HepG2 (cell line): Measurements from ENCODE around the gene SIK3. TPM values are rescaled to one million over a fixed set of nuclear protein-coding genes. Genes with fewer than 3 reads are reported as not detected.
A peak's percentile ranks its signal among the peaks of the same experiment; 100 is the strongest.

Experiments
- ATAC-seq: fragments of 200-7000 bp; cut with Tn5 transposase; 3 replicates; pipeline ENCODE4 v1.9.1; 2020; ENCODE audit warnings: mild to moderate bottlenecking, moderate library complexity
- BruUV-seq: library from RNA; stranded (reverse); fragments of 400-500 nt; replicated peaks from 2 replicates; lab custom pipeline; 2021; lab: Mats Ljungman, UMichigan
- CTCF ChIA-PET: fragments of 300-600 bp; formaldehyde crosslinking; extraction: SDS; loops from one replicate; lab custom pipeline; 2021; ENCODE audit warnings: low total read pairs, inconsistent platforms, low intra/inter-chr PET ratio; lab: Yijun Ruan, JAX
- POLR2A ChIA-PET: fragments of 350-600 bp; sonication (Branson Sonifier 250); formaldehyde crosslinking; loops from one replicate; lab custom pipeline; 2020; ENCODE audit warnings: antibody characterized with exemption, inconsistent platforms; lab: Yijun Ruan, JAX
- DNase-seq: peaks from one replicate; pipeline ENCODE4 v3.0.0-alpha.2; 2015; ENCODE audit warnings: low spot score
- FAIRE-seq: peaks from 3 replicates; lab custom pipeline; 2011; peaks lifted over from hg19 to GRCh38; lab: Jason Lieb, UNC
- H2AFZ ChIP-seq: one replicate; pipeline ENCODE4 v1.6.1; 2011; ENCODE audit warnings: low read length, inconsistent platforms
- H3K27ac ChIP-seq: fragments of 300-600 bp; 3 replicates; pipeline ENCODE4 v1.8.0; 2011; ENCODE audit warnings: mixed run types, mild to moderate bottlenecking, mixed read lengths, low read length, inconsistent platforms; ENCODE audit not compliant: insufficient read depth; ENCODE audit errors: extremely low read length
- H3K27me3 ChIP-seq, 2 experiments: fragments of 200-600 bp in 1 of 2; 2 replicates in 1 of 2; 3 replicates in 1 of 2; pipeline versions ENCODE4 v1.6.0 to v1.8.0; 2011; ENCODE audit warnings: low read length in 2 of 2, mild to moderate bottlenecking in 2 of 2, moderate library complexity in 2 of 2, inconsistent platforms in 1 of 2; ENCODE audit not compliant: insufficient read depth in 2 of 2, control insufficient read depth in 1 of 2
- H3K36me3 ChIP-seq, 2 experiments: fragments of 200-600 bp in 1 of 2; replicated peaks in 1 of 2; 2 replicates in 1 of 2; 3 replicates in 1 of 2; pipeline versions ENCODE4 v1.5.1 to v1.8.0; 2011; ENCODE audit warnings: low read length in 2 of 2, inconsistent platforms in 1 of 2; ENCODE audit not compliant: insufficient read depth in 2 of 2, control insufficient read depth in 1 of 2
- H3K4me1 ChIP-seq: 2 replicates; pipeline ENCODE4 v1.5.1; 2012; ENCODE audit warnings: low read length, inconsistent platforms; ENCODE audit not compliant: insufficient read depth
- H3K4me2 ChIP-seq: 2 replicates; pipeline ENCODE4 v1.6.0; 2011; ENCODE audit warnings: low read depth, low read length, inconsistent platforms
- H3K4me3 ChIP-seq, 3 experiments: fragments of 200-600 bp in 1 of 3; sonication (generic), shearing (Covaris generic) in 1 of 3; replicated peaks in 1 of 3; 2 replicates each; pipeline ENCODE4 v1.5.1; 2011 to 2016; ENCODE audit warnings: low read length in 3 of 3, inconsistent platforms in 2 of 3, low read depth in 2 of 3, mild to moderate bottlenecking in 2 of 3, control low read depth in 1 of 3, mixed read lengths in 1 of 3; ENCODE audit not compliant: insufficient read depth in 1 of 3
- H3K79me2 ChIP-seq: one replicate; pipeline ENCODE4 v1.6.1; 2011; ENCODE audit warnings: low read length, inconsistent platforms; ENCODE audit not compliant: insufficient read depth
- H3K9ac ChIP-seq: 2 replicates; pipeline ENCODE4 v1.6.0; 2011; ENCODE audit warnings: mild to moderate bottlenecking, low read depth, low read length, inconsistent platforms; ENCODE audit not compliant: insufficient read depth
- H3K9me3 ChIP-seq: 2 replicates; pipeline ENCODE4 v1.5.1; 2012; ENCODE audit warnings: mild to moderate bottlenecking, low read length
- H4K20me1 ChIP-seq: 2 replicates; pipeline ENCODE4 v1.6.0; 2011; ENCODE audit warnings: inconsistent platforms, mild to moderate bottlenecking, low read length, moderate library complexity; ENCODE audit not compliant: insufficient read depth
- CCAR2 ChIP-seq: fragments of 200-400 bp; formaldehyde crosslinking; optimal IDR thresholded peaks from 2 replicates; pipeline ENCODE3; 2018; ENCODE audit warnings: low read depth, mild to moderate bottlenecking, low read length, moderate library complexity
- CCDC6 ChIP-seq: sonication (generic); formaldehyde crosslinking; IDR thresholded peaks from 2 replicates; pipeline ENCODE4 v1.8.1; 2022; ENCODE audit warnings: mild to moderate bottlenecking, missing genetic modification reagents, moderate library complexity
- GLI4 ChIP-seq: sonication (generic); formaldehyde crosslinking; IDR thresholded peaks from 2 replicates; pipeline ENCODE4 v1.5.1; 2020; ENCODE audit warnings: missing genetic modification reagents, mild to moderate bottlenecking, moderate library complexity, borderline replicate concordance
- KLF13 ChIP-seq: sonication (generic); formaldehyde crosslinking; IDR thresholded peaks from 2 replicates; pipeline ENCODE4 v1.4.0; 2020; ENCODE audit warnings: mild to moderate bottlenecking, missing genetic modification reagents
- PHF21A ChIP-seq: sonication (generic); formaldehyde crosslinking; IDR thresholded peaks from 2 replicates; pipeline ENCODE4 v1.5.0; 2020; ENCODE audit warnings: mild to moderate bottlenecking, missing genetic modification reagents
- PLRG1 ChIP-seq: fragments of 450-650 bp; conservative IDR thresholded peaks from 2 replicates; pipeline ENCODE4 v1.6.1; 2016
- RXRA ChIP-seq: sonication (generic); formaldehyde crosslinking; IDR thresholded peaks from 2 replicates; pipeline ENCODE4 v1.5.1; 2020; ENCODE audit warnings: missing genetic modification reagents
- SALL2 ChIP-seq: sonication (generic); formaldehyde crosslinking; IDR thresholded peaks from 2 replicates; pipeline ENCODE4 v1.8.1; 2023; ENCODE audit warnings: mild to moderate bottlenecking, missing genetic modification reagents, inconsistent platforms
- SOX13 ChIP-seq, 3 experiments: fragments of 450-650 bp in 1 of 3; sonication (generic) in 1 of 3; formaldehyde crosslinking in 1 of 3; IDR thresholded peaks in 2 of 3; conservative IDR thresholded peaks in 1 of 3; 2 replicates each; pipeline versions ENCODE4 v1.5.0 to v1.6.1; 2016 to 2020; ENCODE audit warnings: antibody characterized with exemption in 1 of 3, mild to moderate bottlenecking in 1 of 3, missing compliant biosample characterization in 1 of 3, missing genetic modification reagents in 1 of 3, moderate library complexity in 1 of 3
- ZNF850 ChIP-seq: sonication (generic); formaldehyde crosslinking; conservative IDR thresholded peaks from 2 replicates; pipeline ENCODE4 v1.9.0; 2021; ENCODE audit warnings: mild to moderate bottlenecking, missing genetic modification reagents
- ZSCAN31 ChIP-seq: sonication (generic); formaldehyde crosslinking; IDR thresholded peaks from 2 replicates; pipeline ENCODE4 v1.5.0; 2020; ENCODE audit warnings: low read depth, mild to moderate bottlenecking, missing genetic modification reagents
- WGBS: methylation state at CpG from one replicate; pipeline ENCODE4 v1.1.6; 2017; ENCODE audit warnings: low lambda C conversion rate; 5-methylcytosine and 5-hydroxymethylcytosine counted together
- in situ Hi-C: cut with HindIII; loops from 2 replicates; pipeline ENCODE4 v1.10.0; 2017; ENCODE audit warnings: low pct_unique_long_range_greater_than_20kb; ENCODE audit not compliant: extremely low pct_ligation_motif_present
- intact Hi-C: fragments of 100-400 bp; cut with micrococcal nuclease; formaldehyde crosslinking; loops from one replicate; pipeline ENCODE4 v1.10.0; 2022; ENCODE audit not compliant: unreplicated experiment
- polyA plus RNA-seq, 8 experiments: library from polyadenylated mRNA; depleted of rRNA in 3 of 8; stranded (reverse) in 7 of 8; unstranded in 1 of 8; fragments of >200 nt; fragmentation: Illumina TruSeq in 4 of 8; extraction: Trizol in 4 of 8; gene quantifications; 2 replicates each; pipeline versions ENCODE4 v1.2.1 to v1.2.3, GENCODE V29; 2011 to 2016; ENCODE audit warnings: low read depth in 4 of 8, missing spikeins in 1 of 8, mixed read lengths in 1 of 8; ENCODE audit not compliant: insufficient read depth in 1 of 8
- total RNA-seq, 5 experiments: library from RNA; depleted of rRNA; stranded (reverse); fragments of >200 nt; fragmentation: Illumina TruSeq; extraction: Trizol; gene quantifications; 2 replicates each; pipeline ENCODE4 v1.2.3, GENCODE V29; 2016; ENCODE audit warnings: low read depth in 1 of 5
- TF ChIP-seq, protein P1 (sequence below): sonication (generic); formaldehyde crosslinking; IDR thresholded peaks from 2 replicates; pipeline ENCODE4 v1.4.0; 2020; ENCODE audit warnings: mild to moderate bottlenecking, missing genetic modification reagents
- TF ChIP-seq, protein P2 (sequence below): sonication (generic); formaldehyde crosslinking; IDR thresholded peaks from 2 replicates; pipeline ENCODE4 v1.4.0; 2020; ENCODE audit warnings: low read depth, missing genetic modification reagents
- TF ChIP-seq, protein P3 (sequence below): sonication (generic); formaldehyde crosslinking; IDR thresholded peaks from 2 replicates; pipeline ENCODE4 v1.8.1; 2023; ENCODE audit warnings: missing genetic modification reagents, inconsistent platforms, borderline replicate concordance

Gene SIK3
- total and polyA plus RNA-seq, 2 of the 13 experiments (the other 11 are each of a cell fraction or from before 2014, with no cell fraction given): 5.7 to 9.8 TPM

DNA sequence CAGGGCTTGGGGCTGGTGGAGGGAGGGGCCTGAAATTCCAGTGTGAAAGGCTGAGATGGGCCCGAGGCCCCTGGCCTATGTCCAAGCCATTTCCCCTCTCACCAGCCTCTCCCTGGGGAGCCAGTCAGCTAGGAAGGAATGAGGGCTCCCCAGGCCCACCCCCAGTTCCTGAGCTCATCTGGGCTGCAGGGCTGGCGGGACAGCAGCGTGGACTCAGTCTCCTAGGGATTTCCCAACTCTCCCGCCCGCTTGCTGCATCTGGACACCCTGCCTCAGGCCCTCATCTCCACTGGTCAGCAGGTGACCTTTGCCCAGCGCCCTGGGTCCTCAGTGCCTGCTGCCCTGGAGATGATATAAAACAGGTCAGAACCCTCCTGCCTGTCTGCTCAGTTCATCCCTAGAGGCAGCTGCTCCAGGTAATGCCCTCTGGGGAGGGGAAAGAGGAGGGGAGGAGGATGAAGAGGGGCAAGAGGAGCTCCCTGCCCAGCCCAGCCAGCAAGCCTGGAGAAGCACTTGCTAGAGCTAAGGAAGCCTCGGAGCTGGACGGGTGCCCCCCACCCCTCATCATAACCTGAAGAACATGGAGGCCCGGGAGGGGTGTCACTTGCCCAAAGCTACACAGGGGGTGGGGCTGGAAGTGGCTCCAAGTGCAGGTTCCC is 268.6 kb downstream of the SIK3 start, which contains the start of gene APOC3 (continued):
- TF ChIP-seq GLI4 (CRISPR knock-in tag) (no peak), SALL2 (CRISPR knock-in tag) (peak; percentile 35; the same call in 1 of the 2 replicates), CCAR2 (no peak), KLF13 (CRISPR knock-in tag) (no peak), RXRA (CRISPR knock-in tag) (peak; percentile 89), PHF21A (CRISPR knock-in tag) (peak; percentile 89)

DNA sequence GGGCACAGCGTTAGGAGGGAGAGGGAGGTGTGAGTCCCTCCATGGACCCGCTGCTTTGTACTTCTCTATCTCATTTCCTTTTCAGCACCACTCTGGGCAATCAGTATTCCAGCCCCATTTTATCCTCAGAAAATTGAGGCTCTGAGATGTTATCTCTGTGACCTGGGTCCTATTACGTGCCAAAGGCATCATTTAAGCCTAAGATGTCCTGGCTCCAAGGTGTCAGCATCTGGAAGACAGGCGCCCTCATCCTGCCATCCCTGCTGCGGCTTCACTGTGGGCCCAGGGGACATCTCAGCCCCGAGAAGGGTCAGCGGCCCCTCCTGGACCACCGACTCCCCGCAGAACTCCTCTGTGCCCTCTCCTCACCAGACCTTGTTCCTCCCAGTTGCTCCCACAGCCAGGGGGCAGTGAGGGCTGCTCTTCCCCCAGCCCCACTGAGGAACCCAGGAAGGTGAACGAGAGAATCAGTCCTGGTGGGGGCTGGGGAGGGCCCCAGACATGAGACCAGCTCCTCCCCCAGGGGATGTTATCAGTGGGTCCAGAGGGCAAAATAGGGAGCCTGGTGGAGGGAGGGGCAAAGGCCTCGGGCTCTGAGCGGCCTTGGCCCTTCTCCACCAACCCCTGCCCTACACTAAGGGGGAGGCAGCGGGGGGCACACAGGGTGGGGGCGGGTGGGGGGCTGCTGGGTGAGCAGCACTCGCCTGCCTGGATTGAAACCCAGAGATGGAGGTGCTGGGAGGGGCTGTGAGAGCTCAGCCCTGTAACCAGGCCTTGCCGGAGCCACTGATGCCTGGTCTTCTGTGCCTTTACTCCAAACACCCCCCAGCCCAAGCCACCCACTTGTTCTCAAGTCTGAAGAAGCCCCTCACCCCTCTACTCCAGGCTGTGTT is 269.4 kb downstream of the SIK3 start:
- DNase-seq: peak; percentile 90
- no peaks in the 10 kb centered on the region for H3K27me3 ChIP-seq
- intact Hi-C loops (loop anchor here (1.0 kb wide), 1 partner anchor 21 kb away; no protein-coding TSS in a partner anchor), in situ Hi-C loops (no loop called here)
- peaks cover 93% of the 10 kb centered on the region for H3K4me1 ChIP-seq
- no peaks in the 10 kb centered on the region for H3K9me3 ChIP-seq
- H3K79me2 ChIP-seq: peaks cover 29% of the 10 kb centered on the region
- TSS peak; percentile 39 for BruUV-seq
- ChIA-PET CTCF (interaction anchor here (2.3 kb wide), 1 partner anchor 37 kb away, joined by 12 read pairs; the partner anchor contains the start of gene APOA5), POLR2A (interaction anchor here (0.6 to 18.4 kb wide), 24 partner anchors 9 to 471 kb away, joined by 3 to 1365 read pairs (median 5); partner anchors contain the start of genes APOA1, APOA5, BUD13 and PAFAH1B2)
- H3K4me3 ChIP-seq: peak overlapping the region; percentile 61 to 79 (median 62)
- no peak overlapping the region for H2AFZ ChIP-seq
- 4% methylated on average over 6 of the region's 16 CpGs for WGBS
- H3K9ac ChIP-seq: peak overlapping the region; percentile 82
- no peaks in the 10 kb centered on the region; a peak in 1 of 5 replicates for H3K36me3 ChIP-seq
- H3K4me2 ChIP-seq: peak overlapping the region; percentile 97
- peak overlapping the region; percentile 99 for H3K27ac ChIP-seq
- peak; percentile 32 for ATAC-seq
- no peaks in the 10 kb centered on the region for H4K20me1 ChIP-seq
- peak; percentile 30 for FAIRE-seq
- TF ChIP-seq, protein P1, sequence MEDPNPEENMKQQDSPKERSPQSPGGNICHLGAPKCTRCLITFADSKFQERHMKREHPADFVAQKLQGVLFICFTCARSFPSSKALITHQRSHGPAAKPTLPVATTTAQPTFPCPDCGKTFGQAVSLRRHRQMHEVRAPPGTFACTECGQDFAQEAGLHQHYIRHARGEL (CRISPR knock-in tag): no peak
- TF ChIP-seq PLRG1 (no peak), CCDC6 (CRISPR knock-in tag) (peak; percentile 54; the same call in 1 of the 2 replicates), ZNF850 (0 out of 2 replicates have a peak, but pooled peaks have one; percentile 24), ZSCAN31 (0 out of 2 replicates have a peak, but pooled peaks have one; percentile 59), SOX13 (IDR thresholded peaks at IDR 0.05) (peak; percentile 51; the same call in 1 of the 2 replicates), SOX13 (CRISPR knock-in tag; conservative IDR thresholded peaks at IDR 0.05 in 1 of 2, IDR thresholded peaks at IDR 0.05 in 1 of 2) (peak in 1 of 2 experiments; percentile 87; a peak in 2 of 4 replicates)
- TF ChIP-seq, protein P2, sequence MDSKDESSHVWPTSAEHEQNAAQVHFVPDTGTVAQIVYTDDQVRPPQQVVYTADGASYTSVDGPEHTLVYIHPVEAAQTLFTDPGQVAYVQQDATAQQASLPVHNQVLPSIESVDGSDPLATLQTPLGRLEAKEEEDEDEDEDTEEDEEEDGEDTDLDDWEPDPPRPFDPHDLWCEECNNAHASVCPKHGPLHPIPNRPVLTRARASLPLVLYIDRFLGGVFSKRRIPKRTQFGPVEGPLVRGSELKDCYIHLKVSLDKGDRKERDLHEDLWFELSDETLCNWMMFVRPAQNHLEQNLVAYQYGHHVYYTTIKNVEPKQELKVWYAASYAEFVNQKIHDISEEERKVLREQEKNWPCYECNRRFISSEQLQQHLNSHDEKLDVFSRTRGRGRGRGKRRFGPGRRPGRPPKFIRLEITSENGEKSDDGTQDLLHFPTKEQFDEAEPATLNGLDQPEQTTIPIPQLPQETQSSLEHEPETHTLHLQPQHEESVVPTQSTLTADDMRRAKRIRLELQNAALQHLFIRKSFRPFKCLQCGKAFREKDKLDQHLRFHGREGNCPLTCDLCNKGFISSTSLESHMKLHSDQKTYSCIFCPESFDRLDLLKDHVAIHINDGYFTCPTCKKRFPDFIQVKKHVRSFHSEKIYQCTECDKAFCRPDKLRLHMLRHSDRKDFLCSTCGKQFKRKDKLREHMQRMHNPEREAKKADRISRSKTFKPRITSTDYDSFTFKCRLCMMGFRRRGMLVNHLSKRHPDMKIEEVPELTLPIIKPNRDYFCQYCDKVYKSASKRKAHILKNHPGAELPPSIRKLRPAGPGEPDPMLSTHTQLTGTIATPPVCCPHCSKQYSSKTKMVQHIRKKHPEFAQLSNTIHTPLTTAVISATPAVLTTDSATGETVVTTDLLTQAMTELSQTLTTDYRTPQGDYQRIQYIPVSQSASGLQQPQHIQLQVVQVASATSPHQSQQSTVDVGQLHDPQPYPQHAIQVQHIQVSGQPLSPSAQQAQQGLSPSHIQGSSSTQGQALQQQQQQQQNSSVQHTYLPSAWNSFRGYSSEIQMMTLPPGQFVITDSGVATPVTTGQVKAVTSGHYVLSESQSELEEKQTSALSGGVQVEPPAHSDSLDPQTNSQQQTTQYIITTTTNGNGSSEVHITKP (CRISPR knock-in tag): no peak
- TF ChIP-seq, protein P3, sequence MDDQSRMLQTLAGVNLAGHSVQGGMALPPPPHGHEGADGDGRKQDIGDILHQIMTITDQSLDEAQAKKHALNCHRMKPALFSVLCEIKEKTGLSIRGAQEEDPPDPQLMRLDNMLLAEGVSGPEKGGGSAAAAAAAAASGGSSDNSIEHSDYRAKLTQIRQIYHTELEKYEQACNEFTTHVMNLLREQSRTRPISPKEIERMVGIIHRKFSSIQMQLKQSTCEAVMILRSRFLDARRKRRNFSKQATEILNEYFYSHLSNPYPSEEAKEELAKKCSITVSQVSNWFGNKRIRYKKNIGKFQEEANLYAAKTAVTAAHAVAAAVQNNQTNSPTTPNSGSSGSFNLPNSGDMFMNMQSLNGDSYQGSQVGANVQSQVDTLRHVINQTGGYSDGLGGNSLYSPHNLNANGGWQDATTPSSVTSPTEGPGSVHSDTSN: no peak
